NCI-H2081 (cell line): ENCODE measurements around the gene SNTB2.

Experiments used
- DNase-seq, 2 experiments: peaks; one replicate each; lab custom pipeline; 2025; lab: John Stamatoyannopoulos, UW

SNTB2 gene

DNA sequence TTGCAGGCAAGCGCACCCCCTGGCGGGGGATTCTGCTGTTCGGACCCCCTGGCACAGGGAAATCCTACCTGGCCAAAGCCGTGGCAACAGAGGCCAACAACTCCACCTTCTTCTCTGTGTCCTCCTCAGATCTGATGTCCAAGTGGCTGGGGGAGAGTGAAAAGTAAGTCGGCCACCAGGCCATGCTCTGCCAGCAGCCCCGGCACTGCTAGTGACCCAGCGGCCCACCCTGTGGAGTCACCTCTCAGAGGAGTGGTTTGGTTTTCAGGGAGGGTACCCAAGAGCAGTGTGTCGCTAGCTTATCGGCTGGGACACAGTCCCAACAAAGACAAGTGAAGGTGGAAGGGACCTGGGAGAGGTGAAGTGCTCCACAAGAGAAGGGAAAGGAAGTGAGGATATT is 132.4 kb downstream of the SNTB2 start:
- no peak for DNase-seq

DNA sequence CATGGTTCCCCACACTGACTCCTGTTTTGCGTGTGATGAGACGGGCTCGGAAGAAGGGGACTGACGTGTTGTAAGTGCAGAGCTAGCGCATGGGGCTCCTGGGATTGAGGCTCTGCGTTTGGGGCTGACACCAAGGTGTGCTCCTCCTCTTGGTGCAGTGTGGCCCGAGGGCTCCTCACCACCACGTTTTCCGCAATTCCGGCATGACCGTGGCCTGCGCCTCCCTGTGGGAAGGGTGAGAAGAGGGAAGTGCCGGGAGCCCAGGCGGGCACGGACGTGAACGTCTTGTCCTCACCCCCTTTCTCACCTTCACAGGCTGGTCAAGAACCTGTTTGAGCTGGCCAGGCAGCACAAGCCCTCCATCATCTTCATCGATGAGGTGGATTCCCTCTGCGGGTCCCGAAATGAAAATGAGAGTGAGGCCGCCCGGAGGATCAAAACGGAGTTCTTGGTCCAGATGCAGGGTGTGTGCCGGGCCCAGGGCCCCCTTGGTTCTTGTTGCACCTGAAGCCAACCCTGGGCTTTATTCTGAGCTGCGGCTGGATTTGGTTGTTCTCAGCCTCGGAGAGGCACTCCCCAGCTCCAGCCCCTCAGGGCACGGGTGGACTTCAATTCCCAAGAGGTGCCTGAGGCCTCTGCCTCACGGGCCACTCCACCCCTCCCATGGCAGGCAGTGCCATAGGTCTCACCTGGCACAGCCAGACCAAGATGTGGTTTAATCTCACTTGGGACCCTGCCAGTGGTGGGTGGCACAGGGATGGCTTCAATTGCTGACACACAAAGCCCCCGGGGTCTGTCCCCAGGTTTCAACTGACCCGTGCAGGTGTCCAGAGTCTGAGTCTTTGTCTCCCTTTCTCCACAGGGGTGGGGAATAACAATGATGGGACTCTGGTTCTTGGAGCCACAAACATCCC is 133.1 kb downstream of the SNTB2 start:
- DNase-seq: no peak

DNA sequence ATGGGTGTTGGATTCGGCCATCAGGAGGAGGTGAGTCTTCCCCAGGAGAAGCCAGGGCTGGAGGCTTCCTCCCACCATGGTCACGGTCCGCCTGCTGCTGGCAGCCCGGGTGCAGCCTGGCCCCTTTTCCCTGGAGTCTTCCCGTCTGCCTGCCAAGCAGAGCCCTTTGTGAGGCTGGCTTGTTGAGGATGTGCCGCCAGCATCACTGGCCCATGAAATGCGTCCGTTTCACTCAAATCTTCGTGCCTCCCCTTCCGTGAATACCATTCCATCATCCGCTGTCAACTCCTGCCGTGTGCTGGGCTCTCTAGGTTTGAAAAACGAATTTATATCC is 133.7 kb downstream of the SNTB2 start:
- DNase-seq: no peak

DNA sequence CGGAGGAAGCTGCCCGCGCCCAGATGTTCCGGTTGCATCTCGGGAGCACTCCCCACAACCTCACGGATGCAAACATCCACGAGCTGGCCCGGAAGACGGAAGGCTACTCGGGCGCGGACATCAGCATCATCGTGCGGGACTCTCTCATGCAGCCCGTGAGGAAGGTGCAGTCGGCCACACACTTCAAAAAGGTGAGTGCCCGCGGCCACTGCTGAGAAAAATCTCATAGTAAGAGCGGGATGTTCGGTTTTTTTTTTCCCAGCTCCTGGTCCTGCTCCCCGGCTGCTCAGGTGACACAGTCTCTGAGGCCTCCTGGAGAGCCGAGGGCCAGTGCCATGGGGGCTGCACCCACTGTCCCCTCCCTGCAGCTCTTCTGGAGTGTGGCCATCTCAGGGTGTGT is 134.1 kb downstream of the SNTB2 start:
- no peak for DNase-seq

DNA sequence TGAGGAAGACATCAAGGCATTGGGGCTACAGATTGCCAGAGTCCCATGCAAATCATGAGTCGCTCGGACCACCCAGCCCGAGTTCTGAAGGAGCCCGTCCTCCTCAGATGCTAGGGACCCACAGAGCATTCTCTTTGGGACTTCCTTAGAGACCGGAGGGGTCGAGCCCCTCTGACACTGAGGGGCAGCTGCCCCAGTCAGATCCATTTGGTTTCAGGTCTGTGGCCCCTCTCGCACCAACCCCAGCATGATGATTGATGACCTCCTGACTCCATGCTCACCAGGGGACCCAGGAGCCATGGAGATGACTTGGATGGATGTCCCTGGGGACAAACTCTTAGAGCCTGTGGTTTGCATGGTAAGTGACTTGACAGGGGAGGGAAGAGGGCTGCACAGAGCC is 135.4 kb downstream of the SNTB2 start:
- no peak for DNase-seq

DNA sequence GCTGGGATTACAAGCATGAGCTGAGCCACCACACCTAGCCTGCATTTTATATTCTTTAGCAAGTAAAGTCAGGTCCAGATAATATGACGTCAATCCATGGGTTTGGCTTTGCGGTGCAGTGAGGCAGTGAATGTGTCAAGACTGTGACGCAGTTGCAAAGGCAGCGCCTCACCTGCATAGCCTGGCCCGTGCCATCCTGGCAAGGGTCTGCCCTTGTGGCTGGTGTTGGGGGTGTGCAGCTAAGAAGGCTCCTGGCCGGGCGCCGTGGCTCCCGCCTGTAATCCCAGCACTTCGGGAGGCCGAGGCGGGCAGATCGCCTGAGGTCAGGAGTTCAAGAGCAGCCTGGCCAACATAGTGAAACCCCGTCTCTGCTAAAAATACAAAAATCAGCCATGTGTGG is 136.5 kb downstream of the SNTB2 start:
- DNase-seq: no peak

DNA sequence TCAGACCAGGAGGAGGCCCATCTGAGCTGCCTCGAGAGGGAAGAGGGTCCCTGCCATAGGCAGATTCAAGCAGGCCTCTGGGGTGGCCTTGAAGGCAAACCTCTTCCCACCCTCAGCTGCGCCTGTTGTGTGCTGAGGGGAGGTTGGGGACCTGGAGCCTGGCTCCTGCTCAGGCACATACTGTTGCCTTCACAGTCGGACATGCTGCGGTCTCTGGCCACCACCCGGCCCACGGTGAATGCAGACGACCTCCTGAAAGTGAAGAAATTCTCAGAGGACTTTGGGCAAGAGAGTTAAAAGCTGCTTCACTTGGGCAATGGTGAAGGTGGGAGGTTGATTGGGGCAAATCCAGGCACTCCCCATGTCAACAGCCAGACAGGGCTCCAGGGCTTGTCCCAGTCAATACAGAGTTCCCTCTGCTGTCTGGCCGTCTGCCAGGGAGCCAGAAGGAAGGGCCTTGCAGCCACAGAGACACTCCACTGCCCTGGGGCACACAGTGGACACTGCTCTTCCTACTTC is 137.1 kb downstream of the SNTB2 start:
- no peak for DNase-seq

DNA sequence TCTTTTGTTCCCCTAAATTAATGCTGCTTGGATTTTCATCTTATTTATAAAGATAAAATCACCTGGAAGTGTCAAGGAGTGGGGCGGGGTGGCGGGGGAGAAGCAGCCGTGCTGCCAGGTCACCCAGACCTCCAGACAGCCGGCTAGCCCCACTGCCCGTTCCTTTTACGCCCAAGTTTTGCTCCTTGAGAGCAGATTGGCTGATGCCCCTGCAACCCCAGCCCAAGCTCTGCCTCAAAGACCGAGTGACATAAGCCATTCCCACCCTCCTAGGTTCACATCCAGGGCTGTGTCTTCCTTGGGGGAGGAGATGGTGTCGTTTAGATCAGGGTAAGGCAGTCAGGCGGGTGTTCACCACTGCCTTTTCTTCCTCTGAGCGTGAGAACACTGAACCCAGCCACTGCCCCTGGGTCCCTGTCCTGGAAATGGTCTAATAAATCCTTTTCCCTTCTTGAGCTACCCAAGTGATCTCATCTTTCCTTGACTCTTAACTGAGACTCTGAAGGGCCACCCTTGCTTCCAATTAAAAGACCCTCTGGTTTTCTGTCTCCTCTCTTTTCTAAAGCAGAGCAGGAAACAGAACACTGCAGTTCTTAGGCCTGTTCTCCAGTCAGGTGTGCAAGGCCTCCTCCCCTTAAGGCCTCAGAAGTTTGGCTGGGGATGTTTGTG is 137.8 kb downstream of the SNTB2 start:
- no peak for DNase-seq

DNA sequence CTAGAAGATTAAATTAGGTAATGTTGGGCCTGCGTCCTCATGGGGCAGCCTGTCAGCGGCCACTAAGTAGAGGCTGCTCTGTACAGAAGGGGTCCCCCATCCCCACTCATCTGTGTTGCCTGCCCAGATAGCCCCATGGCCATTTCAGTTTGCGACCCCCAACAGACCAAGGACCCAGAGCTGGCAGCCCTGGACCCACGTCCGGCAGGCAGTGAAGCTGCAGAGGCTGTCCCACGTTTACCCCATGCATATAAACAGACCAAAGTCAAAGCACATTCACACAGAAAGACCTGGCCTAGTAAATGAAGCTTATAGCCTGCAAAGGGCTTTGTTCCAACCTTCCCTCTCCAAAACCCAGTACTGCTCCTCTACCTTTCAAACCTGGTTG is 138.8 kb downstream of the SNTB2 start:
- DNase-seq: no peak

DNA sequence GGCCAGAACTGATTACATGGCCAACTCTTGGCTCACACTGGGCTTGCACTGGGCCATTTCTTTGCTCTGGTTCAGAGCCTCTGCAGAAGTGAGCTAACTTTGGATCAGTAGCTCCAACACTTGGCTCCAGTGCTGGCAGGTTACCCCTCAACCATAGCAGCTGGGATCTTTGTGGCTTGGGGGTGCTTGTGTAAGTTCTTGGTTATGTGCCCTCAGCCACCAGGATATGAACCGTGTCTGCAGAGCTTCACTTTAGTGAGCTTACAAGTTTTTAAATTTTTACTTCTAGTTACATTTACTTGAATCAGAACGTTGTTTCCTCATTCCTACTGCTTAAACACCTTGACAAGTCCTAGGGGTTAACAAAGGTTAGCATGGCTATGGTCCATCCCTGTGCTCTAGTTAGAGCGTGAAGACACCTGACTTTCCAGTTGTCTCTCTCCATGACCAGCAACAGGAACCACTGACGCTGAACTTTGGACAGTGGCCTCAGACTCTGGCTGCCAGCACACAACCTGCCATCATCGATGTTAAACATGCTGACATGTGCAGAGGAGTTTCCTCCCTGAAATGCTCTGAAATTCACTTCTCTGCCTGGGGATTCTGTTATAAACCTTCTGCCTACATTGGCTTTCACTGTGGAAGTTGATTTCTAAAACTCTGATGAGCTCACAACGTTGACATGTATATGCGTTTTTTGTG is 139.4 kb downstream of the SNTB2 start:
- DNase-seq: no peak

DNA sequence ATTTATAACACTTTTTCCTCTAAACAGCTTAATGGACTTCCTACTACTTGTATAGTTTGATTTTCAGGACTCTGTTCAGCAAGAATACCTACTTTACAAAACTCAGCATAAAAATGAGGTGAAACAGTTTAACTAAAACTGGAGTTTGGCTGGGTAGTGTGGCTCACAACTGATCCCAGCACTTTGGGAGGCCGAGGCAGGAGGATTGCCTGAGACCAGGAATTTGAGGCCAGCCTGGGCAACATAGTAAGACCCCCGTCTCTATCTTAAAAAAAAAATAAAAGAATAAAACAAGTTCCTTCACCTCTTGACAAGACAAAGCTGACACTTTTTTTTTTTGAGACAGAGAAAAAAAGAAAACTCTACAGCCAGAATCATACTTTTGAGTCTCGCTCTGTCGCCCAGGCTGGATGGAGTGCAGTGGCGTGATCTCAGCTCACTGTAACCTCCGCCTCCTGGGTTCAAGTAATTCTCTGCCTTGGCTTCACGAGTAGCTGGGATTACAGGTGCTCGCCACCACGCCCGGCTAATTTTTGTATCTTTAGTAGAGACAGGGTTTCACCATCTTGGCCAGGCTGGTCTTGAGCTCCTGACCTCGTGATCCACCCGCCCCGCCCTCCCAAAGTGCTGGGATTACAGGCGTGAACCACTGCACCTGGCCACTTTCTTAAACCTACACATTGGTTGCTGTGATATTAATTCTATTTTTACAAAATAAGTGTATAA is 140.8 kb downstream of the SNTB2 start:
- DNase-seq: no peak

DNA sequence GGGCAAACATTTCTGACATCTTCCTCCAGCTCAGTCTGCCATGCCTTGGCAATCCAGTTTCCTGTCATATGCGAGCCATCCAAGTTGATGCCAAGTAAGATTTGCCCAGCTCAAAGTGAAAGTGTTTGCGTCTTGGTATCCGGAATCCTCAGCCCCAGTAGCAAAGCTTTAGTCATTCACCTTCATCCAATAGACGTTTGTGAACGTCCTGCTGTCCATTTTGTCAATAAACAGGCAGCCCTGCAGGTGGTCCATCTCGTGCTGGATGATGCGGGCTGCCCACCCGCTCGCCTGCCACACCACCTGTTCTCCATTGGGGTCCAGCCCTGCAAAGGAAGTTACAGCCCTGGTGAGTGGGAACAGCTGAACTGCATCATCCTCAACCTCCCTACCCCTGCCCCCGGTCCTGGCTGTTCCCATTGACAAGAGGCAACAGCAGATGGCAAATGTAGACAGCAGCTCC is 141.9 kb downstream of the SNTB2 start:
- DNase-seq: peak in 1 of 2 experiments; percentile 3

DNA sequence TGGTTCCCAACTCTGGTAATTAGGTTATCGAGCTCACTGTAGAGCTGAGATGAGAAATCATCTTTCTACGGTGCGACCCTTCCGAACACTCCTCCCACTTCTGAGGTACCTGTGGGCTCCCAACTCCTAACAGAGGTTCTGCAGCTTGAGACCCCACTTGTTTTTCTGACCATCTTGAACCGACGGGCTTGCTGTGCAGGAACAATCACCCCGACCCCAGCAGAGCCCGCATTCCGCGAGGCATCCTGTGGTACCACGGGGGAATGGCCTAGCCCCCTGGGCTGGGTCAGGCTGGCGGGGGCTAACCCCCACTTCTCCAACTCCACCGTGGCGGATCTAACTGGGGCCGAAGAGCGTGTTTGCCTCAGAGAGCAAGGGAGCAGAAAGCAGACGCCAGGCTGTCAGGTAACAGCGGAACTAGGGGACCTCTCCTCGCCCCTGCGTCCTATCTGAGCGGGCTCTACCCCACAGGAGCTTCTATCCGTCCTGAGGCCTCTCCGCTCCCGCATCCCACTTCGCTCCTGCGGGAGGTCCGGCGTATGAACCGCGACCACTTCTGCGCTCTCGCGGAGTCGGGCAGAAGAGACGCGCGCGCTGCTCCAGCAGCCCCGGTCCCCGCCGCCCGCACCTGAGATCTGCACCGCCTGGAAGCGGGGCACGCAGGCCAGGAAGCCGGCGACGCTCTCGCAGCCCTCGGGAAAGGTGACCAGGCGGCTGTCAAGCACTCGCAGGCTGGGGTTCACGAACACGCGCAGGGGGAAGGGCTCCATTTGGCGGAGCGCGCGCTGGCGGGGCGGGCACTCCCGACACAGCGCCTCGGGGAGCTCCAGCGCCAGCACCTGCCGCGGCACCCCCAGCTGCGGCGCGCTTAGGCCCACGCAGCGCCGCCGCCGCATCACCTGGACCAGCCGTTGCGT is 142.7 kb downstream of the SNTB2 start:
- DNase-seq: peak in 1 of 2 experiments; percentile 57

DNA sequence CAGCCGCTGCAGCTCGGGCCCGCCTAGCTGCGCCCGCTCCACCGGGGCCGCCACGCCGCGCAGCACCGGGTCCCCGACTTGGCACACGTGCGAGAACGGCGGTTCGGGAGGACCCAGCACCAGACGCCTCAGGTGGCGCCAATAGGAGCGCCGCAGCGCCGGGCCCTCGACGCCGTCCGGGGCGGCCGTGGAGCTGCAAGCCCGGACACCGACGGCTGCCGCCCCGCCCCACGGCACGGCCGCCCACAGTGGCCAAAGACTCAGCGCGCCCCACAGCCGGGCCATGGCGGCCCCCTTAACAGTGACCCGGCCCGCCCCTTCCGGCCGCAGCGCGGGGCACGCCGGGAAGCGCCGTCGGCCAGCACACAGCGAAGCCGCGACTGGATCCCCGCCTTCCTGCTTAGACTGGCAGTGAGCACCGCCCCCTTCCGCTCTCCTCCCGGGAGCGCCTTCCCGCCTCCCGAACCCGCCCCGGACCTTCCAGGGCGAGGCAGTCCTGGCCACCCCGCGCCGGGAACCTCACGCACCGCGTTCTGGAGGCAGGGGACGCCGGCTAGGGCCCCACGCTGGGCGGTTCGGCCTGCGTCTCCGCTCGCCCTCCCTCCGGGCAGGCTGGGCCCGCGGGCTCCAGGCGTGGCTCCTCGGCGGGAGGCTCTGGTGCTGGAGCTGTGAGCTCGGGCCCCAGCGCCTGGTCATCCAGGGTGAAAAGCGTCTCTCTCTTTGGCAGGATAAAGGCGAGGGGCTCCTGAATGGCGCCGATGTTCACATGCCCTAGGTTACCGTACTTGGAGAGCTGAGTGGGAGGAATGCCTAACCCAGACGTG is 143.5 kb downstream of the SNTB2 start, which contains the start of gene PDF:
TSS of gene PDF (minus strand) at position 303 of the 824 bp plus-strand sequence. CDS start at position 285, 18 bp downstream.
- peak; percentile 86 to 92 for DNase-seq

DNA sequence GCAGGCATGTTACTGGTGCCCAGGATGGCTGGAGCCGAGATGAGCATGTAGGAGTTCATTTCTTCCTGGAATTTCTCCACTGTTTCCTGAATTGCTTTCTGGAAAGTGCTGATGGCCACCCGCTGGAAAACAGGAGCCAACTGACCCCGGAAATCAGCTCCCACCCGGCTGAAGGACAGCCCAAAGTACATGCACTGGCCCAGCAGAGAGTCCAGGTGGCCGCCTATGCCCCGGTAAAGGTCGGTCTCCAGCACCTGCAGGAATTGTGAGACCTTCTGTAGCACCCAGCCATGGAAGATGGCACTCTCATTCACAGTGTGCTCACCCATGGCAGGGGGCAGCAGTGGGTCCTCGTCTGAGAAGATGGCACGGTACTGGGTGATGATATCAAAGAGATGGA is 147.7 kb downstream of the SNTB2 start:
- no peak for DNase-seq

DNA sequence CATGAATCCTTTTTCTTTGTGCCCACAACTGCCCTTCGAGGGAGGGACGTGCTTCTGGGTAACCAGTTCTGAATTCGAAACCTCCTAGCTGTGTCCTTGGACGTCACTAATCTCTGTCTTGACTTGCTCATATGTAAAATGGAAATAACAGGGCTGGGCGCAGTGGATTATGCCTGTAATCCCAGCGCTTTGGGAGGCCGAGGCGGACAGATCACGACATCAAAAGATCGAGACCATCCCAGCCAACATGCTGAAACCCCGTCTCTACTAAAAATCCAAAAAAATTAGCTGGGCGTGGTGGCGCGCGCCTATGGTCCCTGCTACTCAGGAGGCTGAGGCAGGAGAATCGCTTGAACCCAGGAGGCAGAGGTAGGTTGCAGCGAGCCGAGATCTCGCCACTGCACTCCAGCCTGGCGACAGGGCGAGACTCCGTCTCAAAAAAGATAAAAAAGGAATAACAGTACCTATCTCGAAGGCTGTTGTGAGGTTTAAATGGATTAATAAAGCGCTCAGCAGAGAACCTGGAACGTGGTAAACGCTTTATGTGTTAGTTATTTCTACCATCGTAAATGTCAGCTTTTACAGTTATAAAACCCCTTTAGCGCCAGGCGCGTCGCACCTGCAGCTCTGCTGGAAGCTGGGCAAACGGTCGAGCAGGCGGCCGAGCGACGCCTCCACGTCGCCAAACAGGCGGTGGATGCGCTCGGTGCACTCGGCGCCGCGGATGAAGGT is 151.8 kb downstream of the SNTB2 start:
- DNase-seq: no peak

DNA sequence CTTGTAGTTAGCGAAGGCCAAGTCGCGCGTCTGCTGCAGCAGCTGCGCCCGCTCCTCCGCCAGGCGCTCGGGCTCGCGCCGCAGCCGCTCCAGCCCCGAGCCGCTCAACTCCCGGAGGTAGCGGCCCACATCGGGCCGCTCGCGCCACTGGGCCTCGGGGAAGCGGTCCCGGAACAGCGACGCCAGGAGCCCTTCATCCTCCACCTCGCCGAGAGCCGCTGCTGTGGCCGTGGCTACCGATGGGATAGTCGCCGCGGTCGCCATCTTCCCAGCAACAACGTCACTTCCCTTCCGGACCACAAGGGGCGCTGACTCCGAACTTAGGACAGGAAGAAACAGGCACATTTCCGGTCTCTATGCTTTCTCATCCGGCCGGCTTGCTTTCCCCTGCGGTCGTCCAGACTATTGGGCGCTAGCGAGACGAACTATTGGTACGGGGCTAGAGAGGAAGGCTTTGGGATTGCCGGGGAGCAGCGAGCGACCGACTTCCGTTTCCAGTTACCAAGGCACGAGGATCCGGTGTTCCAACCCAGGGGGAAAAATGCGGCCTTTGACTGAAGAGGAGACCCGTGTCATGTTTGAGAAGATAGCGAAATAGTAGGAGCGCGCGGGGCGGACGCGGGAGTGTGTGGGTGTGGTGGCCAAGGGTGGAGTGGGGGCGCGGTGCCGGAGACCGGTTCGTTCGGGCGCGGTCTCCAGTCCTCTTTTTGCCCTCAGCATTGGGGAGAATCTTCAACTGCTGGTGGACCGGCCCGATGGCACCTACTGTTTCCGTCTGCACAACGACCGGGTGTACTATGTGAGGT is 152.5 kb downstream of the SNTB2 start, which contains the start of the genes COG8 and NIP7:
TSS of gene COG8 (minus strand) at position 276 of the 806 bp plus-strand sequence. CDS start at position 264, 12 bp downstream.
TSS of gene NIP7 (plus strand) at position 484 of the 806 bp plus-strand sequence. CDS start at position 542, 58 bp downstream.
- DNase-seq: peak; percentile 93 to 97

DNA sequence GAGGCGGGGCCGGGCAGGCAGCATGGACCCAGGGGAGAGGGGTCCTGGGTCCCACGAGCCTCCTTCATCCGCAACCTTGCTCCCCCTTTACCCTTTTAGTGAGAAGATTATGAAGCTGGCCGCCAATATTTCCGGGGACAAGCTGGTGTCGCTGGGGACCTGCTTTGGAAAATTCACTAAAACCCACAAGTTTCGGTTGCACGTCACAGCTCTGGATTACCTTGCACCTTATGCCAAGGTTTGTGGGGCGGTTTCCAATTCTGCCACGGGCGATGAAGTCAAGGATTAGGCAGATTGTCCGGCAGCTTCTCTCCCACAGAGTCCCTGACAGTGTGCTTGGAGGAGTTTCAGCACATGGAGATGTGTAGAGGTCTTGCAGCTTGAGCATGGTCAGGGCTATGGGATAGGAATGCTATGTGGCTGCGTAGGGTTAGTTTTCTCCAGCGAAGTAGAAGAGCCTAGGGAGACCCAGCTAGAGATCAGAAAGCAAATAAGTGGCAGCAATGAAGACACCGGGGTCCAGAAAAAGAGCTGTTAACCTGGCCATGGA is 153.2 kb downstream of the SNTB2 start:
- no peak for DNase-seq
